Chondrocyte (in vitro differentiated cells): ENCODE data around the gene TTC39A. TPM values are rescaled to one million over a fixed set of nuclear protein-coding genes. Genes with fewer than 3 reads are reported as not detected.
A peak's percentile ranks its signal among the peaks of the same experiment; 100 is the strongest.

Experiments used
- DNase-seq: peaks from one replicate; pipeline ENCODE4 v3.0.0; 2021; ENCODE audit warnings: mixed read lengths, low spot score
- H3K27ac Mint-ChIP-seq: one replicate; pipeline ENCODE4 v1.8.0; 2021; ENCODE audit warnings: mild to moderate bottlenecking, moderate library complexity, mixed read lengths; ENCODE audit not compliant: unreplicated experiment
- H3K27me3 Mint-ChIP-seq: 2 replicates; pipeline ENCODE4 v1.8.0; 2021; ENCODE audit warnings: low read depth, mixed read lengths
- H3K36me3 Mint-ChIP-seq: 2 replicates; pipeline ENCODE4 v1.8.0; 2021; ENCODE audit warnings: low read depth, mixed read lengths
- H3K4me1 Mint-ChIP-seq: 2 replicates; pipeline ENCODE4 v1.8.0; 2021; ENCODE audit warnings: low read depth, mild to moderate bottlenecking, mixed read lengths
- H3K4me3 Mint-ChIP-seq: one replicate; pipeline ENCODE4 v1.8.0; 2021; ENCODE audit warnings: mild to moderate bottlenecking, moderate library complexity, mixed read lengths; ENCODE audit not compliant: unreplicated experiment
- H3K9me3 Mint-ChIP-seq: 2 replicates; pipeline ENCODE4 v1.8.0; 2021; ENCODE audit warnings: low read depth, mixed read lengths
- total RNA-seq: library from RNA; stranded (reverse); gene quantifications from 3 replicates; pipeline ENCODE4 v1.2.1, GENCODE V29; 2021
- TF ChIP-seq, protein P1 (sequence below): fragments of 200-600 bp; sonication (generic); IDR thresholded peaks from 2 replicates; pipeline ENCODE4 v1.5.0; 2021; ENCODE audit warnings: antibody characterized with exemption, mild to moderate bottlenecking, moderate library complexity

Gene TTC39A
- total RNA-seq, 1 donor from 2014 or later: 4.0 TPM

DNA sequence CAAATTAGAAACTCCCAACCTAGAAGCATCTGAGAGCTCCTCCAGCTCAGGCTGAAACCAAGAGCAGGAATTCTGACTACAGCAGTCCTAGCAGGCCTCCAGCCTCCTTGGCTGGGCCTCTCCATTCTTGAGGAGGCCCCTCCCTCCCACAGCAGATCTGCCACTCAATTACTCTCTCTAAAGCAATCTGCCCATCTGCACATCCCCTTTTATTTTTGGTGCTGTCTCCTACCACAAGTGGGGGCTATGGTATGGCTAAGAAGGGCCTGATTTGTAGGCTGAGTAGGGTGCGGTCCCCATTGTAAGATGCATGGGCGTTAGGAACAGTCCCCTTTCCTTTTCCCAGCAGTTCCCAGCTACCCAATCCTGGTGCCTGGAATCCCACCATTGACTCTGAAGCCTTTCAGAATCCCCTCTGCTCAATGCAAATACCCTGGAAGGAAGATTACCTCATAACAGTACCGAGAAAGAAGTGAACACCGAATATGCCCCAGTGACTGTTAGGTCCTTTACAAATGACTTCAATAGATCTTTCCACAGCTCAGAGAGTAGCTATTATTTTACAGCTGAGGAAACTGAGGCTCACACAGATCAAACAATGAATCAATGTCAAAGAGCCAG lies 11.6 kb upstream of the TTC39A start:
- Mint-ChIP-seq H3K36me3 (no peaks in the 10 kb centered on the region), H3K4me3 (no peak overlapping the region), H3K9me3 (no peaks in the 10 kb centered on the region), H3K27me3 (peaks cover 3% of the 10 kb centered on the region), H3K4me1 (no peaks in the 10 kb centered on the region), H3K27ac (no peak overlapping the region)
- TF ChIP-seq, protein P1, sequence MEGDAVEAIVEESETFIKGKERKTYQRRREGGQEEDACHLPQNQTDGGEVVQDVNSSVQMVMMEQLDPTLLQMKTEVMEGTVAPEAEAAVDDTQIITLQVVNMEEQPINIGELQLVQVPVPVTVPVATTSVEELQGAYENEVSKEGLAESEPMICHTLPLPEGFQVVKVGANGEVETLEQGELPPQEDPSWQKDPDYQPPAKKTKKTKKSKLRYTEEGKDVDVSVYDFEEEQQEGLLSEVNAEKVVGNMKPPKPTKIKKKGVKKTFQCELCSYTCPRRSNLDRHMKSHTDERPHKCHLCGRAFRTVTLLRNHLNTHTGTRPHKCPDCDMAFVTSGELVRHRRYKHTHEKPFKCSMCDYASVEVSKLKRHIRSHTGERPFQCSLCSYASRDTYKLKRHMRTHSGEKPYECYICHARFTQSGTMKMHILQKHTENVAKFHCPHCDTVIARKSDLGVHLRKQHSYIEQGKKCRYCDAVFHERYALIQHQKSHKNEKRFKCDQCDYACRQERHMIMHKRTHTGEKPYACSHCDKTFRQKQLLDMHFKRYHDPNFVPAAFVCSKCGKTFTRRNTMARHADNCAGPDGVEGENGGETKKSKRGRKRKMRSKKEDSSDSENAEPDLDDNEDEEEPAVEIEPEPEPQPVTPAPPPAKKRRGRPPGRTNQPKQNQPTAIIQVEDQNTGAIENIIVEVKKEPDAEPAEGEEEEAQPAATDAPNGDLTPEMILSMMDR: peak; percentile 24
- no peak for DNase-seq

DNA sequence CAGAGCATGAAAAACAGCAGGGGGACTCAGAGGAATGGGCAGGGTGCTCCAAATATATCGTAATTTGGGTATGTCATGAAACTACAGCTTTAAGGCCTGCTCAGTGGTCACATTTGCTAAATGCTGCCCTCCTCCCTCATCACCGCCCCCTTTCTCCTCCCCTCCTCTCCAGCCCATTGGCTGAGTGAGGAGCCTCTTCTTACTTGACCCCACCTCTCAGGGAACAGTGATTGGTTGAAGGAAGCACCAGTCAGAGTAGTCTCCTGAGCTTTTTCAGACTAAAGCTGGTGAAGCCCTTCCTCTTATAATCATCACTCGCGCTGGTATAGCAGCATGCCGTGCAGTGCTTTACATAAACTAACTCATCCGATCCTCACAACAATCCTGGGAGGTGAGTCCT lies 10.0 kb upstream of the TTC39A start:
- no peaks in the 10 kb centered on the region for H3K9me3 Mint-ChIP-seq
- H3K27ac Mint-ChIP-seq: no peak overlapping the region
- H3K36me3 Mint-ChIP-seq: no peaks in the 10 kb centered on the region

DNA sequence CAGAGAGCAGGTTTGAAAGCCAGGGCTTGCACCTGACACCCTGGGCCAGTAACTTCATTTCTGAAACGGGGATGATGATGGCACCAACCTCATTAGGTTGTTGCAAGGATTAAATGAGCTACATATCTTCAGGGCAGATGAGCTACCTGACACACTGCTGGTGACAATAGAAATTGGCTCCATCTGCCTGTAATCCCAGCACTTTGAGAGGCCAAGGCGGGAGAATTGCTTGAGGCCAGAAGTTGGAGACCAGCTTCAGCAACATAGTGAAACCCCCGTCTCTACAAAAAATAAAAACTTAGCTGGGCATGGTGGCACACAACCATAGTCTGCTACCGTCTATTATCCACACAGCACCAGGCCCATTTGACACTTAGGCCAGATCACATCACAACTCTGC lies 6.3 kb upstream of the TTC39A start:
- no peaks in the 10 kb centered on the region for H3K9me3 Mint-ChIP-seq
- no peak overlapping the region for H3K4me3 Mint-ChIP-seq
- no peaks in the 10 kb centered on the region for H3K36me3 Mint-ChIP-seq
- TF ChIP-seq, protein P1: no peak
- H3K4me1 Mint-ChIP-seq: peaks cover 2% of the 10 kb centered on the region
- no peaks in the 10 kb centered on the region for H3K27me3 Mint-ChIP-seq
- no peak for DNase-seq
- no peak overlapping the region for H3K27ac Mint-ChIP-seq

More for the DNA sequence above, 10.0 kb upstream of the TTC39A start:
- TF ChIP-seq, protein P1: no peak
- no peak for DNase-seq
- H3K27me3 Mint-ChIP-seq: peaks cover 3% of the 10 kb centered on the region
- H3K4me3 Mint-ChIP-seq: no peak overlapping the region
- H3K4me1 Mint-ChIP-seq: no peaks in the 10 kb centered on the region

DNA sequence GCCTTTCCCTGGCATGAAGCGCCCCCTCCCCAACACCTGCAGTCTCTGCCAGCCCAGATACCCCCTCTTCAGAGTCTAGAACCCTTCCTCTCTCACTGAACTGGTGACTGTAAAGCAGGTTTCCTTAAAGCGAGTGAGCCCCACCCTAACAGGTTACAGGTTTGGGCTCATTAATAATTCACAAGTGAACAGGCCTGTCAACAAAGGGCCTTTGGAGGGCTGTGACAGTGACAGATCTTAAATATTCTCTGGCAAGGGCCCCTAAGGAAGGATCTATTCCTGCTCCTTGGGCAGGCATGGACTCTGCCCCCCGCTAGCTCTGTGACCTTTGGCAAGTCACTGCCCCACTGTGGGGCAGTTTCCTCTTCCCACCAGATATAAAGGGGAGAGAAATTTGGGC lies 5.6 kb upstream of the TTC39A start:
- TF ChIP-seq, protein P1: no peak
- H3K9me3 Mint-ChIP-seq: no peaks in the 10 kb centered on the region
- peaks cover 9% of the 10 kb centered on the region for H3K4me1 Mint-ChIP-seq
- H3K27me3 Mint-ChIP-seq: no peaks in the 10 kb centered on the region
- DNase-seq: no peak
- H3K36me3 Mint-ChIP-seq: no peaks in the 10 kb centered on the region
- no peak overlapping the region for H3K4me3 Mint-ChIP-seq
- H3K27ac Mint-ChIP-seq: no peak overlapping the region

DNA sequence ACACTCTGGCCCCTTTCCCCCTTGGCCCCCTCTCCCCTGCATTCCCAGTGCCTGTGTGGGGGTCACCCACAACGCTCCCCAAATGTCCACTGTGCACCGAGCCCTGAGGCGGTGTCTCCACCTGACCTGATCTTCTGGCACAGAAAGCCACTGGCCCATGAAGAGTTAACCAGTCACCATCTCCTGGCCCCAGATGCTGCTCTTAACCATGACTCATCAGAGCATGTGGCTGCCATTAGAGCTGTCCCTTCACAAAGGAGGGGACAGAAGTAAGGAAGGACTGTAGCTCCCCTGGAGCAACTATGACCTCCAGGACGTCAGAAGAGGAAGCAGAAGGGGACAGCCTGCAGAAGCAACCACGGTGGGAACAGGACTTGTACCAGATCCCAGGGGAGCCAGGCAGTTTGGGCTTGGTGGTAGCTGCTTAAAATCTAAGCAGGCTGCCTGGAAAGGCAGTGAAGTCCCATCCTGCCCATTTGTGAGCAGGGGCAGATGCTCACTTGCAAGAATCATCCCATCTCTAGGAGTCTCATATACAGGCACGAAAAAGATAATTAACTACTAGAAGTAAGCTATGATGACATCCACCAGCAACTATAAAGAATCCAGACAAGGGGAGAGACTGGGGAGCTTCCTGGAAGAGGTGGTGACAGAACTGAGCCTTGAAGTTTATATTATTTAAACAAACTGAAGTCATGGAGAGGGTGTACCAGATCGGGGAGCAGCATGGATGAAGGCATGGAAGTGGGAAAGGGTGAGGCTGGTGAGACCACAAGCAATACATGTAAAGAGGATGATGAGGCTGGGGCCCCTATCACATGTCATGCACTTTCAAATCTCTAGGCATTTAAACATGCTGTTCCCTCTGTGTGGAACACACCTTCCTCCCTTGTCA lies 1.1 kb upstream of the TTC39A start:
- Mint-ChIP-seq H3K27me3 (no peaks in the 10 kb centered on the region), H3K27ac (peak overlapping the region; percentile 89), H3K4me3 (peak overlapping the region; percentile 76), H3K9me3 (no peaks in the 10 kb centered on the region), H3K36me3 (no peaks in the 10 kb centered on the region), H3K4me1 (peaks cover 34% of the 10 kb centered on the region)
- TF ChIP-seq, protein P1: no peak
- peak; percentile 63 for DNase-seq
